IPS-11a (cell line): Measurements from ENCODE around the gene RBMXL3.

Experiments
- H3K4me3 ChIP-seq: one replicate; pipeline ENCODE4 v1.5.1; 2013; ENCODE audit warnings: low read depth, low read length, control low read depth

RBMXL3 gene

DNA sequence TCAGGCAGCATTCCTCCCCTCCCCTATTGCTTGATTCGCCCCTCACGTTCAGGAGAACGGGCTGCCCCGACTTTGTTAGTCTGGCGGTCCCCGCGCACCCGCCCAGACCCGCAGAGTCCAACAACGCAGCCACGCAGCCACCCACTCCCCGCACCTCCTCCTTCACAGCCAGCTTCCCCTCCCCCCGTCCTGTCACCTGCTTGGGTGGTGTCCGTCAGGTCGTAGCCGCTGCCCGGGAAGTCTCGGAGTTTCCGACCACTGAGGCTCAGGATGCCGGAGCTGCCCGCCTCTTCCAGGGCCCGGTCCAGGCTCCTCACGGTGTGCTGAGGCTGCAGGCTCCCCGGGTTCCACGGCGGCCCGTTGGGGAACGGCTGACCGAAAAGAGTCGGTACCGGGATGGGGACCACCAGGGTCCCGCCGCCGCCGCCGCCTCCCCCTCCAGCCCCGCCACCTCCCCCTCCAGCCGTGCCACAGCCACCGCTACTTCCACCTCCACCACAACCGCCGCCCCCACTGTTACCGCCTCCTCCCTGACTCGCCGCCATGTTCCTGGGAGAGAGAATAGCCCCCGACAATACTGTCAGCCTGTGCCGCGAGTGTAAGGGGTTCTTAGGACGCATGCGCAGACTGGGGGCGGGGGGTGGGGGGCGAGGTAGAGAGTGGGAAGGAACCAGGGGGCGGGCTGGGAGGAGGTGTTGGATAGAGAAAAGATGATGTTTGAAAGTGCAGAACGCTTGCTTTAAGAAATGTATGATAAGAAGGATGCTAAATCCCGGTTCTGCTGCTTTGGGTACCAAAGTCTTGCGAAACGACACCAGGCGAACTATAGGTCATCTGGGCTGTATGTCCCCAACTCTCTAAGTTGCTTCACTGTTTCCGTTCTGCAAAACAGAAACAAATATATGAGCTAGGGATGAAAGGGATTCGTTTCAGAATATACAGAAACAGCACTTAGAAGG, 44.6 kb downstream of the RBMXL3 start, which contains the start of gene LRCH2:
LRCH2 (minus strand) TSS at position 600 of the 959 bp plus-strand sequence; CDS start at position 545, 55 bp downstream.
- peak within 1 kb of the TSS; percentile 47 for H3K4me3 ChIP-seq

DNA sequence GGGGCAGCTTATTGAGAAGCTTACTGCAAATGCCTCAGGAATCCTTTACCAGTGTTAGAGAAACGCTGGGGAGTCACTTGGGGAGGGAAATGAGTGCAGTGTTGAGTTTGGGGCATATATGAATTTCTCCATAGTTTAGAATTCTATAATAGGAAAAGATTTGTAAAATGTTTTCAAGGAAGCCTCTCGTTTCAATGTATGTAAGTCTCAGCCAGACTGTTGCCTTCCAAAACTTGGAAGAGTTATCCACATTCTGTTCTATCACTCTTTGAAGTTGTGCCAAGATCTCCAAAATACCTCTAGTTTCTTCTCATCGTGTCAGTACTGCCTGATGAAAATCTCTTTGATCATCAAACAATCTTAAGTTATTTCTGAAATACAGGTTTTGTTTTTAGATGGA, 45.3 kb downstream of the RBMXL3 start:
- H3K4me3 ChIP-seq, result peak overlapping the region; percentile 46

GRCh38 chrX:115236560-115236959, 47.4 kb downstream of the RBMXL3 start:
- H3K4me3 ChIP-seq, result no peak overlapping the region

DNA sequence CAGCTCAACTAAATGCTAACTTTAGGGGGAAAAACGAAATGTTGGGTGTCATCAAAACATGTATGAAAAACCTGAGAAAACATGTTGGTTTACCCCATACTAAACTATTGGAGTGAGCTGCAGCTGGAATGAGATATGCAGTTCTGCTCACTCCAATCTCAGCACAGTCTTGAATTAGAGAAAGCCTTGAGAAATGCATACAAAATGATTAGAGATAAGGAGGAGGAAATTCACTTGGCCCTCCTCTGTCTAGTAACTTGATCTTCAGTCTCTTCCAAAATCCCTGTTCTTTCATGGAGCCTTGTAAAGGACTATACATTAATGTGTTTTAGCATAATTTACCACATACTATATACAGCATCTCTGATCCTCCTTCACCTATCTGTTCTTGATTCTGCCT, 47.8 kb downstream of the RBMXL3 start:
- H3K4me3 ChIP-seq, result no peak overlapping the region
